ENCODE measurements around the gene NDUFB7.

The NDUFB7 gene

DNA sequence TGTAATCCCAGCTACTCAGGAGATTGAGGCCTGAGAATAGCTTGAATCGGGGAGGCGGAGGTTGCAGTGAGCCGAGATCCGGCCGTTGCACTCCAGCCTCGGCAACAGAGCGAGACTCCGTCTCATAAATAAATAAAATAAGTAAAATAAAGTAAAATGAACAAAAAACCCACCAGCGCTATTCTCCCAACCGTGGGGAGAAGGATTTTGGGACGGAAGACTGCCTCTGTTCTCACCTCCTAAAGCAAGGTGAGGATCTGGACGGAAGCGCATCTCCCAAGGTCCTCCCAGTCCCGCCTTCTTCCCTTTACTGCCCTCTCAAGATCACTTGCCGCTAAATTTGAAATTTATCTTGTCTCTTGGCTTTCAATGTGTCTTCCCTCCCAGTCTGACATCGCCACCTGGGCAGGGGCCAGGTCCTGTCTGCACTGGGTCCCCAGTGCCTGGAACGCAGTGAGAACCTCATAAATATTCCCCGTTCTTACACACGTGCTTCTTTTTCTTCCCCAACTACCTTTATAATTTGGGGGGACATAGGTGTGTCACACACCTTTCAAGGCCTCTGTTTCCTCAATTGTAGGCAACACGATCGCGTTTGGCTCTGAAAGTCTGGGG lies 52.5 kb downstream of the NDUFB7 start:
- DNase-seq: no peak

DNA sequence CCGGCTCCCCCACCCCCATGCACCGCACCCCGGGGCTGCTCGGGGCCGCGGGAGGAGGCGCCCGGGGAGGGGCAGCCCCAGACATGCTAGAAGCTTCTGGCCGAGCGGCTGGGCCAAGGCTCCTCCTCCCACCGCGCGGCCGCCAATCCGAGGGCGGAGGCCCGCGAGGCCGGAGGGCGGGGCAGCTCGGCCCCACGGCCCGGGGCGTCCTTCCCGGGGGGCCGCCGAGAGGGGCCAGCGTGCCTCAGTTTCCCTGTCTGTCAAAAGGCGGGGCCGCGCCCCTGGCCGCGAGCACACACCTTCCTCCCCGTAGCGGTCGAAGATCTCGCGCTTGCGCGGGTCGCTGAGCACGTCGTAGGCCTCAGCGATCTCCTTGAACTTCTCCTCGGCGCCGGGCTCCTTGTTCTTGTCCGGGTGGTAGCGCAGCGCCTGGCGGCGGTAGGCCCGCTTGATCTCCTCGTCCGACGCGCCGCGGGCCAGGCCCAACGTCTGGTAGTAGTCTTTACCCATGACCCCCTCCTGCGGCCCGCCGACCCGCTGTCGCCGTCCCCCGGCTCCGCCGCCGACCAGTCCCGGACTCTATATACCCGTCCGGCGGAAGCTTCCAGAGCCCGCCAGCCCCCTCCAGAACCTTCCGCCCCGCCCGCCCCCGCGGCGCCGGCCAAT lies 53.9 kb downstream of the NDUFB7 start, which contains the start of gene DNAJB1:
Gene DNAJB1, minus strand, starts transcription at position 558 of the 666 bp plus-strand sequence. Its CDS starts 48 bp downstream, at position 510.
- peak; percentile 72 for DNase-seq

DNA sequence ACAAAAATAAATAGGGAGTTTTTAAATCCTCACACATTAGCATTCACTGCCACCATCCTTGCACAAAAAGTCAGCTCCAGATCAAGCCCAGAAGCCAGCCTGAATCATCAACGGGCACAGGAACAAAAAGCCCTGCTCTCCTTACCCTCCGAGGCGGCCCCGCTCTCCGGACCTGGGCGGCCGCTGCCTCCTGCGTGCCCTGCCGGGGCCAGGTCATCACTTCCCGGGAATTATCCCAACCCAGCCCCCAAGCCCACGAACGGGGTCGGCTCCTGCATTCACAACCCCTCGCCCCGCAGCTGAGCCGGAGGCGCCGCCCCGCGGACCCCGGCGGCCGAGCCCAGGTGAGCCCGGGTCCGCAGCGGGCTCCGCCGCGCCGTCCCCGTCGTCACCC lies 54.4 kb downstream of the NDUFB7 start:
- DNase-seq: no peak

- peak; percentile 31 for DNase-seq
These were observed 55.0 kb downstream of the NDUFB7 start for GRCh38 chr19:14516746-14517438.
